Stimulated activated CD8-positive, alpha-beta memory T cell treated with anti-CD3 and anti-CD28 coated beads, Interleukin-15, amount 100 ng/mL, for 24 hours (primary cell): ENCODE measurements around the gene GFI1.
"Not testable (repeated sequence)": the region's sequence is repeated elsewhere in the genome, so short reads cannot be mapped to it uniquely, and the experiment has no call there.

ENCODE experiments used
- DNase-seq: peaks from one replicate; pipeline ENCODE4 v3.0.0-alpha.2; 2020; ENCODE audit warnings: low read depth

GFI1 gene

DNA sequence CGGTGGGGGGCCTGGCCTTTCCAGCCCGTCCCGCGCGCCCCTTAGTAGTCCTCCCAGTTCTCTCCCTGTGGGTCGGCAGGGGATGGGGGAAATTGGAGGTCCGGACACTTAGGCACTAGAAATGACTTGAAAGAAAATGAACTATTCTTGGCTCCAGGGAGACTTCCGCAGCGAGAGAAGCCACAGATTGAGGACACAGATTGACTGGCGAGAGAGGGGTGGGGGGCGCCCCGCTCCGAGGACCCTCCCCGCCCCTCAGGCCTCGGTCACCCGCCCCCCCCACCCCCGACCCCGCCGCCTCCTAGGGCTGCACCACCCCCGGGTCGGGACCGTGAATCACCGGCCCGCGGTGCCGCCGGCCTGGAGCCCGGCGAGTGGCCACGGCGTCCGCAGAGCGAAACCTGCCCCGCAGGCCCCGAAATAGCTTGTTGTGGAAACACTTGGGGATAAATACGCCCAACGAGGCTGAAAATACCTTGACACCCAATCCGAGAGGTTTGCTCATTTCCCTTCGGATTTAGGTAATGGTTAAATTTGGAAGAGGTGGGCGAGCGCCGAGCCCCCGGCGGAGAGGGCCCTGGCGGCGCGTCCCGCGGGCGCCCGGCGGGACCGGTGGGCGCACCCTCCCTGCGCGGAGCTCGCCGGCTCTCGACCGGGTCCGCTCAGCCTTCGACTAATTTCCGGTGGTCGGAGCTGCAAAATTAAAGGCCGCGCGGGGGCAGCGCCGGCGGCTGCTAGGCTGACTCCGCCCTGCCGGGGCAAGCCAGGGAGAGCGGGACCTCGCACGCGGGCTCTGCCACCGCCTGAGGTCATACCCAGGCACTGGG, at the start of gene GFI1:
Gene GFI1 (minus strand): TSS at position 675 of the 827 bp plus-strand sequence. CDS start 3,438 bp downstream, outside the sequence.
- peak; percentile 44 for DNase-seq

DNA sequence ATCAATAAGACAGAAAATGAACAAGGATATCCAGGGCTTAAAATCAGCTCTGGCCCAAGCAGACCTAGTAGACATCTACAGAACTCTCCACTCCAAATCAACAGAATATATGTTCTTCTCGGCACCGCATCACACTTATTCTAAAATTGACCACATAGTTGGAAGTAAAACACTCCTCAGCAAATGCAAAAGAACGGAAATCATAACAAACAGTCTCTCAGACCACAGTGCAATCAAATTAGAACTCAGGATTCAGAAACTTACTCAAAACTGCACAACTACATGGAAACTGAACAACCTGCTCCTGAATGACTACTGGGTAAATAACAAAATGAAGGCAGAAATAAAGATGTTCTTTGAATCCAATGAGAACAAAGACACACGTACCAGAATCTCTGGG, 45.6 kb upstream of the GFI1 start:
- DNase-seq = not testable (repeated sequence)

DNA sequence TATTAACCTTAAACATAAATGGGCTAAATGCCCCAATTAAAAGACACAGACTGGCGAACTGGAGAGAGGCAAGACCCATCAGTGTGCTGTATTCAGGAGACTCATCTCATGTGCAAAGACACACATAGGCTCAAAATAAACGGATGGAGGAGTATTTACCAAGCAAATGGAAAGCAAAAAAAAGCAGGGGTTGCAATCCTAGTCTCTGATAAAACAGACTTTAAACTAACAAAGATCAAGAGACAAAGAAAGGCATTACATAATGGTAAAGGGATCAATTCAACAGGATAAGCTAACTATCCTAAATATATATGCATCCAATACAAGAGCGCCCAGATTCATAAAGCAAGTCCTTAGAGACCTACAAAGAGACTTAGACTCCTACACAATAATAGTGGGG, 45.2 kb upstream of the GFI1 start:
- not testable (repeated sequence) for DNase-seq

DNA sequence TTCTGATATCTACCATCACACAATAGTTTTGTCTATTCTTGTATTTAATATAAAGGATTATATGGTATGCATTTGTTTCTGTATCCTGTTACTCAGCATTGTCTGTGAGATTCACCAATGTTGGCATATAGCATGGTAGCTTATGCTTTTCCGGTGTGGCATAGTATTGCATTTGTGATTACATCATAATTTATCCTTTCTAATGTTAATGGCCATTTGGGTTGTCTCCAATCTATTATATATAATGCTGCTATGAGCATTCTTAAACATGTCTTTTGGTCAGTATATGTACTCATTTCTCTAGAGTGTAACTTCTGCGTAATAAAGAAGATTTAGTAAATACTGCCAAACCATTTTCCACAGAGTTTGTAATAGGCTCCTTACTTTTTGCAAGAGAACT, 40.9 kb upstream of the GFI1 start:
- no peak for DNase-seq

DNA sequence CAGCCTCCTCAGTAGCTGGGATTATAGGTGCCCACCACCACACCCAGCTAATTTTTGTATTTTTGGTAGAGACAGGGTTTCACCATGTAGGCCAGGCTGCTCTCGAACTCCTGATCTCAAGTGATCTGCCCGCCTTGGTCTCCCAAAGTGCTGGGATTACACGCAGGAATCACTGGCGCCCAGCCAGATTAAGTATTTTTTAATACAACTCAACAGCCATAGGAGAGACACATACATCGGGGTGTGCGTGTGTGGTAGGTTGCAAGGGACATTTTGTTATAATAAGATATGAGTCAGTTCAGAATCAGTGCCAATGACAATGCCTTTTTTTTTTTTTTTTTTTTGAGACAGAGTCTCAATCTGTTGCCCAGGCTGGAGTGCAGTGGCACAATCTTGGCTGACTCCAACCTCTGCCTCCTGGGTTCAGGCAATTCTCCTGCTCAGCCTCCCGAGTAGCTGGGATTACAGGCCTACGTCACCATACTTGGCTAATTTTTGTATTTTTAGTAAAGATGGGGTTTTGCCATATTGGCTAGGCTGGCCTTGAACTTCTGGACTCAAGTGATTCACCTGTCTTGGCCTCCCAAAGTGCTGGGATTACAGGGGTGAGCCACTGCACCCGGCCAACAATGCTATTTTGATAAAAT, 38.3 kb upstream of the GFI1 start:
- DNase-seq = not testable (repeated sequence)

DNA sequence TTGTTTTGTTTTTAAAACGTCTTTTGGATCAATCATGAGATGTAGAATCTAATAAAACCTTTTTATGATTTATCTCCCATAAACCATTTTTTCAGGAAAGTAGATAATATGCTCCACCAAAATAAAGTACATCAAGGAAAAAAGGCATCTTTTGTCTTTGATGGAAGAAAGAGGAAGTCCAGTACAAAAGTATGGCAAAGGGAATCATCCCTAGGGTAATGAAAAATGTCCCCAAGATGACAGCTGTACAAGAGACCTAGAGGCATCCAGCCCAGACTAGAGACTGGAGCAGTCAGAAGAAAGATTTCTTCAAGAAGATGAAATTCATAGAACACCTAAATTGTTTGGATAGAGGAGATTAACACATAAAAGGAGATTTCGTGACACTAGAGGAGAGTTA, 32.3 kb upstream of the GFI1 start:
- DNase-seq = no peak

DNA sequence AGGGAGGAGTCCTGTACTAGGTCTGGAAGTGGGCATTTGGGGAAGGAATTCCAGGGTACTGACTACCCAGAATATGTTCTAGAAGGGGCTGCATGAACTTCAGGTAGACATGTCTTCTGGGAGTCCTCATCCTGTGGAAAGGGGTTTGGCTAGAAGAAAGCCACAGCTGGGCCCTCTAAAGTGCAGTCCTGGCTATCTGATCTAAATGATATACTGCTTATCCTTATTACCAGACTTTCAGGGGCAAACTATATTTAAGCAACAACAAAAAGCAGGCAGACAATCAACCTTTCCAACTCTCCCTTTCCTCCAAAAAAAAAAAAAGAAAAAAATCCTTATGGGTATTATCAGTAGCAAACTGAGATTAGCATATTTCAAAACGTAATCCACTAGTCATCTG, 29.8 kb upstream of the GFI1 start:
- DNase-seq = no peak

DNA sequence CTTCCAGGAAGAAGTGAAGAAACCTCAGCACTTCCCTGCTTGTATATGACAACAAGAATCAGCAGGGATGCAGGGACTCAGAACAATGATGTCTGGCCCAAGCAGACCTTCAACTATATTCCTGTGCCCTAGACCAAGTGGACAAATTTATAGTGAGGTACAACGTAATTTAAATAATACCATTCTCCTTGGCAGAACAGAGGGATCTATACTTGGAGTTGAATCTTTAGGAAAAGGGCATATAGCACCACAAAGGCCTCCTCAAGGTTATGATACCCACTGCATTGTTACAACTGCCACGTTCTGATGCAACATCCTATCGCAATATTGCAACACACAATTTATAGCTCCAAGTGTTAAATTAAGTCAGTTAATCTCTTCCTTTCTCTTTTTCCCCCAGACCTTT, 29.1 kb upstream of the GFI1 start:
- DNase-seq = no peak

DNA sequence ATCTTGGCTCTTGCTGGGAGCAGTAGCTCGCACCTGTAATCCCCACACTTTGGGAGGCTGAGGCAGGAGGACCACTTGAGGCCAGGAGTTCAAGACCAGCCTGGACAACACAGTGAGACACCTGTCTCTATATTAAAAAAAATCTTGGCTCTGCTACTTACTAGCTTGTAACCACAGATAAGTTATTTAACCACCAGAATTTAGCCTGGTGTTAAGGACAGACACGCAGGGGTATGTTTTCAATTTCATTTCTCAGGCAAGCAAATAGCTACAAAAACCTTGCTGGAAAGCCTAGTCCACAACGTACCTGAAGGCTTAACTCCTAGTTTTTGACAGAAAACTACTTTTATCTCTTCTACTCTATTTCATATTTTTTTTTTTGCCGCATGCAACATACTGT, 24.8 kb upstream of the GFI1 start:
- no peak for DNase-seq

DNA sequence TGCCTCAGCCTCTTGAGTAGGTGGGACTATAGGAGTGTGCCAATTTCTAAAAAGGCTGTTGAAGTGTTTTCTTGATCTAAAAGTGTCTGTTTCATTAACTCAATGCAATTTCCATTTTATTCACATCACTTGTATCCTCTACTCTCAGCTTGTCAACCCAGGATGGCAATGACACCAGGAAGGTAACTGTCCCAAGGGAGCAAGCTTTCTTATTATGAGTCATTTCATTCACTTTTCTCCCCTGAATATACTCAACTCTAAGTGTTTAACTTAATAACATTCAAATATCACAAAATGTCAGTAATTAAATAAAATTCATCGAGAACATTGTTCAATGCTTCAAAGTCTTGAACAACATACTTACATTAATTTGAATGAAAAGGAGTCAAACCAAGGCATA, 22.9 kb upstream of the GFI1 start:
- DNase-seq = no peak

DNA sequence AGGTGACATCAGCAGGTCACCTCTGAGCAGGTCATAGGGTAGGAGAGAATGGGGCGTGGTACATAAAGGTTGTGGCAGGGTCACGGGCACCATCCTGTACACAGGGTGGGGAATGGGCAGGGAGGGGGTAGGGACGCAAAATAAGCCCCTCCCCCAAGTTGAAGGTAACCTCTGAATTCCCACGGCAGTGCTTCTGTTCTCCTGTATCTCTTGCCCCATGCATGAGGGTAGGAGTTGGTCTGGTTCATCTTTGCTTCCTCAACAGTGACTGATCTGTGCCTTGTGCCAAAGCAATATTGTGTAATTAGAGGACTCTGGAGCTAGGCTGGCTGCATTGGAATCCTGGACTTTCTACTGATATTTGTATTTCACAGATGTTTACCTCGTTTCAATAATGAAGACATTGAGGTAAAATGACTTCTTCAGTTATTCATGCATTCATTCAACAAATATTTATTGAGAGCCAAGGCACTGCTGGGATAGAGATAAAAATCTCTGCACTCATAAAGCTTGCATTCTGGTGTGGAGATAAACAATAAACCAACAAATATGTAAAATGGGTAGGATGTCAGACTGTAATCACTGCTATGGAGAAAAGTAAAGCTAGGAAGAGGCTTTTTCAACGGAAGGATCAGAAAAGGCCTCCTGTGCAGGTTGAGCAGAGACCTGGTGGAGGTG, 18.4 kb upstream of the GFI1 start:
- DNase-seq = no peak

DNA sequence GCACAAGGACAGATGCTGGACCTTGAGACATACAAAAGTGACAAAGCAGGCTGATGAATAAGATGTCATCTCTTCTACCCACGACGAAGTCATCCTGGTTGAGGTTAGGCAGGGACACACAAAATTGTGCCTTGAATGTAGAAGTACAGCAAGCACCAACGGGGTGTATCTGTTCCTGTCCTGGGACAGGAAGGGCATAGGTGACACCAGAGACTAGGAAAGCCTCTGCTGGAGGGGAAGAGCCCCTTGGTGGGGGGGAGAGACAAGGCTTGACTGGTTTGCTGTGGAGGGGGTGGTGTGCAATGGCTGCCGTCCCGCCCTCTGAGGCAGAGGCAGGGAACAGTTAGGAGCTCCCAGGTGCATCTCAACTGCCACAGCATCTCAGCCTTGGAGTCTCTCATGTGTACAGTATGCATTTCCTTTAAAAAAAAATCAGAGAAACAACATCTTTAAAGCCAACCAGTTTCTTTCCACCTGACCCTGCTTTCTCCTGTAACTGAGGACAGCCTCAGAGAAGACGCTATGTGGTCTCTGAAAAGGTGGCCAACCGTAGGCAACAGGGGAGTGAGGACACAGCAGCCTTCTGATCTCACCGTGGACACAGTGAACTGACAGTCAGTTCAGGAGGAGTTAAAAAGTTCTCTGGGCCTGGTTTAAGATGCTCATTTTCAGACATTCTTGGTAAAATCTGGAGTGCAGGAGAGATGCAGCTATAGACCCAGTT, 17.7 kb upstream of the GFI1 start:
- DNase-seq = no peak

DNA sequence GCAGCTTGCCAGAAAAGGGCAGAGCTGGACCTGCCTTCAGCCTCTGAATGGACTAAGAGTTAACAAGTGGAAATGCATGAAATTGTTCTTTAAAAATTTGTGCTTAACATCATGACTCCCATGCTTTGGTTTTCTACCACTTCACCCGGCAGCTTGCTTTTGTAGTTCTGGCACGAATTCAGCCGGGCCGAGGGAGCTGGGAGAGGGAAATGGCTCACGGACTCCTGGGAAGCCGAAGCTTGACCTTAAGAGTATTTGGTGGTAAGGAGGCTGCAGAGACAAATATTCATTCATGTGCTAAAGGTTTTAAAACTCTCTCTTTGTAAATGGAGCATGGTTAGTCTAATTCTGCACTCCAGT, 17.2 kb upstream of the GFI1 start:
- no peak for DNase-seq

DNA sequence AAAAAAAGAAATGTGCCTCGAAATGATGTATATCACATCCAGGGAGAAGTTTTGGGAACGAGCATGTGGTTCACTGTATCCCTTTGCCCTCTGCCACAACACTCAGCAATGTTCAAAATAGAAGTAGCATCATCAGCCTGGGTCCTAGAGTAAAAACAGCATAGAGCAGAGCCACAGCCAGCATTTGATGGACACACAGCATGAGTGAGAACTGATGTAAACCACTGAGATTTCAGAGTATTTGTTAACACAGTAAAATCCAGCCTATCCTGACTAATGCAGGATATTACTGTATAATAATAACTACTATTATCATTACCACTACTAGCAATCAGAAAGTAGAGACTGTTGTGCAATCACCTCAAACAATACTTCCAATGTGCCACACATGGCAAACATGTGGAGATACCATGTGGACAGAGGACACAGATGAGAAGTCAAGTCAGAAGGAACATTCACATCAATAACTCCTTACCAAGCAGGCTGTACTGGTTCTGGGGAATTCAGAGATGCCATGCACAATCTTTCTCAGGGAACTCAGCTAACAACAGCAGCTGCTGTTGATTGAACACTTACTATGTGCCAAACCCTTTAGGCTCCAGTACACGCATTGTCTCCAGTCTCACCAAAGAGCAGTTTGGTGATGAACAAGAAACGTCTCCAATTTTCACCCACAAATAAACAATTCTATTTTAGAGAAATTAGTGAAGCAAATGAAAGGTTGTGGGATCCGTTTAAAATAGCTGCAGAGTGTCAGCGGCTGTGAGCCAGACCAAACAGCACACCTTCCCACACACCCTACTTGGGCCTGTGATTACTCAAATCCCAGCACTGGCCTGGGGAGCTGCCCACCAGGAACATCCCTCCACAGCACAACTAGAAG, 16.6 kb upstream of the GFI1 start:
- DNase-seq = no peak

DNA sequence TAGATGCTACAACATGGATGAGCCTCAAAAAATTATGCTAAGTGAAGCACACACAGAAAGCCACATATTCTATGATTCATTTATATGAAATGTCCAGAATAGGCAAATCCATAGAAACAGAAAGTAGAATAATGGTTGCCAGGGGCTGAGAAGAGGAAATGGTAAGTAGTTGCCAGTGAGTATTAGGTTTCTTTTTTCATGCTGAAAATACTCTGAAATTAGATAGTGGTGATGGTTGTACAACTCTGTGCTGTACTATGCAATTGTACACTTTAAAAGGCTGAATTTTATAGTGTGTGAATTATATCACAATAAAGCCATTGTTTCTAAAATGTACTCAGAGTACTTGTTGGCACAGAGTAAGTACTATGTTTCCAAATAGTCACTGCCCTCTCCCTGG, 15.5 kb upstream of the GFI1 start:
- no peak for DNase-seq

DNA sequence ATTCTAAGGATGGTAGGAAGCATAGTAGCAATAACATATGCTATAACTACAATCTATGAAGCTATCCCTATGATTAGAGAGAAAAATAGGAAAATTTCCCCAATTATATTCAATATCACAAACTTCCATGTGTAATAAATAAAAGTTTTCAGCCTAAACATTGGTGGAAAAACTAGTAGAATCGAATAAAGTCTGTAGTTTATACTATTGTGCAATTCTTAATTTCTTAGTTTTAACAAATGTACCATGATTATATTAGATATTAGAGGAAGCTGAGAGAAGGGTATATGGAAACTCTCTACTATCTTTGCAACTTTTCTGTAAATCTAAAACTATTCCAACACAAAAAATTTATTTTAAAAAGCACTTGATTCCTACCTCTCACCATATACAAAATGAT, 13.8 kb upstream of the GFI1 start:
- DNase-seq = no peak

DNA sequence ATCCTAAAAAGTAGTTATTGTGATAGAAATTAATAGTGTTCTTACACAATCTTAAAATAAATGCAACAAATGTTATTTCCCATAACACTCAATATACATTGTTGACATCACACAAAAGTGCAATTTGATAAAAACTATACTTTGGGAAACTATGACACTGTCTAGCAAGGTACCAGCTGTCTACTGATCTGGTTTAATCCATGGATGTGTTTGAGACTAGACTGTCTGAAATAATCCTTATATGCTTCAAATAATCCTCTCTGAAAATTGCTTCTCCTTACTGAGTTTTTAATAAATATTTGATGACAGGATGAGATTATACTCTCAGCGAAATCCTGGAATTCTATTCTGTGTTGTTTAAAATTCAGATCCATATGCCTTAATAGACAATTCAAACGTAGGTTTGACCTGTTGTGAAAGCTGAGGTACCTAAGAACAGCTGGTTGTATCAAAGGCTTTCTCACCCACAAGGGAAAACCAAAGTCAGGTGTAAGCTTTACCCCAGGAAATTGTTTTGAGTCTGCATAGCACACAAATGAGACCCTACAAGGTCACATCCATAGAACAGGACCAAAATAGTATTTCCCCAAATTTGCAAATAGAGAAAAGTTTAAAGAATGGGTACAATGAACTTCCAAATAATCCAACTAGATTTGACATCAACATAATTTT, 8.8 kb upstream of the GFI1 start:
- DNase-seq = no peak

DNA sequence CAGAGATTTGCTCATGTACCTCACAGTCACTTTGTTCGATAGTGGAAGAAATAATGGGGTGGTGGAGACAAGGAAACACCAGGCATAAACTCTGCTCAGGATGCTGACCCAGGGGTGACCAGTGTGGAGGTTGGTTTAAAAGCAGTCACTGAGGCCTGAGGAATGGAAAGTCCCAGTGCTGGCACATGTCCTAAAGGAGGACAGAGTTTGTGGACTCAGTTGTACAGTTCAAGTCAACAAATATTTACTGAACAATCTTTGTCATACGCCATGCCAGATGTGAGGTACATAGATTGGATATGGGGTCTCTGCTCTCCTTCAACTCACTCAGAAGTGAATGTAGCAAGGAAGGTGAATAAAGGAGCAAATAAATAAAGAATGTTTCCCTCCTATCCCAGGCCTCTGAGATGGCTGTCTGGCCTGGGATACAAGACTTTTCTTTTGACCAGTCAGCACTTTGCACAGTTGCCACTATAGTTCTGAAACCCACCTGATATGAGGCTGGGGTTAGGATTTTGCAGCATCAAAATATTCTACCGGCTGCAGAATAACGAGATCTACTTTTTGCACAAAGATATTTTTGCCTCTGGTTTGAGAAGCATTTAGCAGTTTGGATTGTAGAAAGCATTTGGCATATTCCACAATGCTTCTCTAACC, 7.9 kb upstream of the GFI1 start:
- no peak for DNase-seq

DNA sequence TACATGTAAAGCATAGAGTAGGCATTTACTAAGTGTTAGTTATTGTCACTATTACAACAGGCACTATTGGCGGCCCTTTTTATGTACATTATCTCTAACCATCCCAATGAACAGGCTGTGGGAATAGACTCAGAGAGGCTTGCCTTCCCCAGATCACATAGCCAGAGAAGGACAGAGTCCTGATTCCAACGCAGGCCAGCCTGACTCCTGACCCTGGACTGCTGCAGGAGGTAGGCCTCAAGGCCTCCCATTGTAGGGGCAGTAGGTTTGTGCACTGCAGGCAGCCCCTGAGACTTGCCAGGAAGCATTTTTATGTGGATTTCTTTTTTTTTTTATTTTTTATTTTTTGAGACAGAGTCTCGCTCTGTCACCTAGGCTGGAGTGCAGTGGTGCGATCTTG, 6.4 kb upstream of the GFI1 start:
- no peak for DNase-seq

DNA sequence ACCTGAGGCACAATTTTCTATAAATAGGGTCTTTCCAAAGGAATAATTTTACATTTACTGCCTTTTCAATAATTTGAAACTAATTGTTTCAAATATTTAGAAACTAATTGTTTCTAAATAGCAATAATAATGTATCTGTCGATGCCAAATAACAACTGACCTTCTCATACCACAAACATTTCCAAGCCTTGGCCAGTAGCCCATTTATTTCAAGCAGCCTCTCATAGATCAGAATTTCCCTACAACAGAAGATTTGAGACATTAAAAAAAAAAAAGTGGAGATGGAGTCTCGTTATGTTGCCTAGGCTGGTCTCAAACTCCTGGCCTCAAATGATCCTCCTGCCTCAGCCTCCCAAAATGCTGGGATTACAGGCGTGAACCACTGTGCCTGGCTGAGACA, 2.1 kb upstream of the GFI1 start:
- no peak for DNase-seq

DNA sequence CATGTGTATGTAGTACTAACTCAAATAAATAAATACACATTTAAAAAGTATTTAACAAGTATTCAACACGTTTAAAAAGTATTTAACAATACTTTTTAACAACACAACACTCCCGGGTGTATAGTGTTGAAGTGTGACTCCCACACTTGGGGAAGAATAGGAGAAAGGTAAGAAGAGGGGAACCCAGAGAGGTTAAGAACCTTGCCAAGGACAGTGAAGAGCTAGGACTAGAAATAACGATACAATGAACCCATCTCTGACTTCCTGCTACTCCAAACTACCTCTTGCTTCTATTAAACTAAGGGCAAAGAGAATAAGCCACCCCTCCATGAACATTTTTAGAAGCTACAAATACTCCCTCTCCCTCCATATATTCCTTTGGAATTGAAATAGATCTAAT, 1.7 kb upstream of the GFI1 start:
- DNase-seq = no peak
